Left ventricle myocardium inferior (tissue), 1 donor: ENCODE results near the gene AMPD2. TPM values are rescaled to one million over a fixed set of nuclear protein-coding genes. Genes with fewer than 3 reads are reported as not detected.
"Not testable (repeated sequence)": the region's sequence is repeated elsewhere in the genome, so short reads cannot be mapped to it uniquely, and the experiment has no call there.

ENCODE experiments used
- DNase-seq: peaks from one replicate; pipeline ENCODE4 v3.0.0-alpha.2; 2020
- H3K27ac ChIP-seq: fragments of 200-600 bp; replicated peaks from 2 replicates; pipeline ENCODE4 v1.8.0; 2021
- H3K27me3 ChIP-seq: fragments of 200-600 bp; 2 replicates; pipeline ENCODE4 v1.8.0; 2021; ENCODE audit warnings: low read depth
- H3K36me3 ChIP-seq: fragments of 200-600 bp; 2 replicates; pipeline ENCODE4 v1.8.0; 2021
- H3K4me1 ChIP-seq: fragments of 200-600 bp; 2 replicates; pipeline ENCODE4 v1.8.0; 2021
- H3K4me3 ChIP-seq: fragments of 200-600 bp; 2 replicates; pipeline ENCODE4 v1.8.0; 2021; ENCODE audit warnings: mild to moderate bottlenecking, moderate library complexity
- H3K9me3 ChIP-seq: fragments of 200-600 bp; replicated peaks from 2 replicates; pipeline ENCODE4 v1.8.0; 2021
- CTCF ChIP-seq: fragments of 200-600 bp; IDR thresholded peaks from 2 replicates; pipeline ENCODE4 v1.8.0; 2021; ENCODE audit warnings: antibody characterized with exemption, mild to moderate bottlenecking, borderline replicate concordance
- intact Hi-C: fragments of 100-400 bp; cut with micrococcal nuclease; formaldehyde crosslinking; loops from one replicate; pipeline ENCODE4 v1.11.0; 2022
- total RNA-seq: library from RNA; stranded (reverse); fragmentation: NEBNext Ultra II Directional; extraction: Animal tissue kit (Norgen Biotek cat#: 25700); gene quantifications from one replicate; pipeline ENCODE4 v1.2.1, GENCODE V29; 2021
- donor health status: DM: no; HTN: yes; CAD: no; lungs with severe emphysema.

AMPD2 gene
- total RNA-seq, 1 donor from 2014 or later = 12.9 TPM

GRCh38 chr1:109657395-109657794 is 37.8 kb downstream of the AMPD2 start:
- no peak for TF ChIP-seq CTCF
- Histone ChIP-seq H3K36me3 (peaks cover 37% of the 10 kb centered on the region), H3K27ac (no peak overlapping the region), H3K9me3 (no peaks in the 10 kb centered on the region), H3K4me1 (peaks cover 40% of the 10 kb centered on the region), H3K27me3 (no peaks in the 10 kb centered on the region), H3K4me3 (no peak overlapping the region)
- intact Hi-C loops = no loop called here
- no peak for DNase-seq

- H3K27me3 ChIP-seq = no peaks in the 10 kb centered on the region
- H3K4me1 ChIP-seq = peaks cover 40% of the 10 kb centered on the region
- no peak for DNase-seq
- no peak overlapping the region for H3K4me3 ChIP-seq
- no peak for TF ChIP-seq CTCF
- H3K27ac ChIP-seq = no peak overlapping the region
- H3K9me3 ChIP-seq = no peaks in the 10 kb centered on the region
- H3K36me3 ChIP-seq = peaks cover 37% of the 10 kb centered on the region
- intact Hi-C loops = no loop called here
These were observed 38.3 kb downstream of the AMPD2 start for GRCh38 chr1:109657970-109658369.

GRCh38 chr1:109658533-109659042 is 39.0 kb downstream of the AMPD2 start:
- DNase-seq = no peak
- no peak overlapping the region for H3K4me3 ChIP-seq
- H3K9me3 ChIP-seq = no peaks in the 10 kb centered on the region
- H3K27ac ChIP-seq = no peak overlapping the region
- H3K27me3 ChIP-seq = no peaks in the 10 kb centered on the region
- intact Hi-C loops = no loop called here
- peaks cover 37% of the 10 kb centered on the region for H3K36me3 ChIP-seq
- TF ChIP-seq CTCF = no peak
- peaks cover 44% of the 10 kb centered on the region for H3K4me1 ChIP-seq

- intact Hi-C loops = no loop called here
- Histone ChIP-seq H3K9me3 (no peaks in the 10 kb centered on the region), H3K27me3 (no peaks in the 10 kb centered on the region), H3K4me1 (peaks cover 49% of the 10 kb centered on the region), H3K4me3 (no peak overlapping the region), H3K36me3 (peaks cover 37% of the 10 kb centered on the region), H3K27ac (no peak overlapping the region)
- no peak for DNase-seq
- no peak for TF ChIP-seq CTCF
These were observed 39.5 kb downstream of the AMPD2 start for GRCh38 chr1:109659145-109659544.

- TF ChIP-seq CTCF = no peak
- Histone ChIP-seq H3K9me3 (no peaks in the 10 kb centered on the region), H3K4me1 (peaks cover 41% of the 10 kb centered on the region), H3K4me3 (no peak overlapping the region), H3K27me3 (no peaks in the 10 kb centered on the region), H3K27ac (no peak overlapping the region), H3K36me3 (peaks cover 41% of the 10 kb centered on the region)
- intact Hi-C loops = no loop called here
- DNase-seq = no peak
These were observed 40.5 kb downstream of the AMPD2 start for GRCh38 chr1:109659997-109660690.

GRCh38 chr1:109660691-109661026 is 41.0 kb downstream of the AMPD2 start:
- Histone ChIP-seq H3K36me3 (peaks cover 41% of the 10 kb centered on the region), H3K4me1 (peaks cover 36% of the 10 kb centered on the region)
- DNase-seq, H3K4me3 ChIP-seq, H3K9me3 ChIP-seq, H3K27ac ChIP-seq, H3K27me3 ChIP-seq, intact Hi-C loops: not testable (repeated sequence)
